ENCODE results near the gene ITGA3.

DNA sequence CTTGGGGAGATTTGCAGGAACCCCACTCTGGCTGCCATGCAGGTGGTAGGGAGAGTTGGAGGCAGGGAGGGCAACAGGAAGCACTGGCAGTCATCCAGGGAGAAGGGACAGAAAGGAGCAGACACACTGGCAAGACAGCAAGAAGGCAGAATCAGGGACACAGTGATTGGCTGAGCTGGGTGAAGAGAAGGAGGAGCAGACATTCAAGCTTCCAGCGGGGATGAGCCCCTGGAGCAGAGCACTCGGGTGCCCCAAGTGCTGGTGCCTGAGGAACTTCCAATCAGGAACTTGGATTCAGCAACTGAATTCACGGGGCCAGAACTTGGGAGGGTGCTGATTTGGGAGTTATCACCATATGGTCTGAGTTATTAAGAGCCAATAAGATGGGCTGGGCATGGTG, 6.3 kb upstream of the ITGA3 start:
- TF ChIP-seq, protein P1, sequence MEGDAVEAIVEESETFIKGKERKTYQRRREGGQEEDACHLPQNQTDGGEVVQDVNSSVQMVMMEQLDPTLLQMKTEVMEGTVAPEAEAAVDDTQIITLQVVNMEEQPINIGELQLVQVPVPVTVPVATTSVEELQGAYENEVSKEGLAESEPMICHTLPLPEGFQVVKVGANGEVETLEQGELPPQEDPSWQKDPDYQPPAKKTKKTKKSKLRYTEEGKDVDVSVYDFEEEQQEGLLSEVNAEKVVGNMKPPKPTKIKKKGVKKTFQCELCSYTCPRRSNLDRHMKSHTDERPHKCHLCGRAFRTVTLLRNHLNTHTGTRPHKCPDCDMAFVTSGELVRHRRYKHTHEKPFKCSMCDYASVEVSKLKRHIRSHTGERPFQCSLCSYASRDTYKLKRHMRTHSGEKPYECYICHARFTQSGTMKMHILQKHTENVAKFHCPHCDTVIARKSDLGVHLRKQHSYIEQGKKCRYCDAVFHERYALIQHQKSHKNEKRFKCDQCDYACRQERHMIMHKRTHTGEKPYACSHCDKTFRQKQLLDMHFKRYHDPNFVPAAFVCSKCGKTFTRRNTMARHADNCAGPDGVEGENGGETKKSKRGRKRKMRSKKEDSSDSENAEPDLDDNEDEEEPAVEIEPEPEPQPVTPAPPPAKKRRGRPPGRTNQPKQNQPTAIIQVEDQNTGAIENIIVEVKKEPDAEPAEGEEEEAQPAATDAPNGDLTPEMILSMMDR (IDR thresholded peaks at IDR 0.05): no peak
- no peak for TF ChIP-seq POLR2A (IDR thresholded peaks at IDR 0.05)
